MCF 10A (cell line): ENCODE measurements around the gene PPP4R2. TPM values are rescaled to one million over a fixed set of nuclear protein-coding genes. Genes with fewer than 3 reads are reported as not detected.

Experiments
- BruUV-seq: library from RNA; stranded (reverse); fragments of 400-500 nt; replicated peaks from 2 replicates; lab custom pipeline; 2021; lab: Mats Ljungman, UMichigan
- CTCF ChIA-PET: fragments of 300-600 bp; sonication (Branson Sonifier 250); formaldehyde crosslinking; extraction: SDS; loops from one replicate; lab custom pipeline; 2021; ENCODE audit warnings: antibody characterized with exemption, inconsistent platforms; lab: Yijun Ruan, JAX
- POLR2A ChIA-PET: fragments of 300-600, 350-650 bp; sonication (Branson Sonifier 250); formaldehyde crosslinking; extraction: SDS; loops from one replicate; lab custom pipeline; 2020; ENCODE audit warnings: antibody characterized with exemption, inconsistent platforms; lab: Yijun Ruan, JAX
- DNase-seq: peaks from one replicate; pipeline ENCODE4 v3.0.0-alpha.2; 2018; ENCODE audit not compliant: unreplicated experiment
- H3K27ac Mint-ChIP-seq: one replicate; pipeline ENCODE4 v1.8.0; 2022; ENCODE audit warnings: mild to moderate bottlenecking, low read depth, mixed read lengths; ENCODE audit not compliant: unreplicated experiment
- H3K27me3 Mint-ChIP-seq: one replicate; pipeline ENCODE4 v1.8.0; 2022; ENCODE audit warnings: mixed read lengths; ENCODE audit not compliant: insufficient read depth, unreplicated experiment
- H3K36me3 Mint-ChIP-seq: one replicate; pipeline ENCODE4 v1.8.0; 2022; ENCODE audit warnings: mild to moderate bottlenecking, moderate library complexity, mixed read lengths; ENCODE audit not compliant: insufficient read depth, unreplicated experiment
- H3K4me1 Mint-ChIP-seq: one replicate; pipeline ENCODE4 v1.8.0; 2022; ENCODE audit warnings: mixed read lengths; ENCODE audit not compliant: insufficient read depth, unreplicated experiment
- H3K4me3 Mint-ChIP-seq: one replicate; pipeline ENCODE4 v1.8.0; 2022; ENCODE audit warnings: mild to moderate bottlenecking, moderate library complexity, mixed read lengths; ENCODE audit not compliant: unreplicated experiment
- H3K9me3 Mint-ChIP-seq: one replicate; pipeline ENCODE4 v1.8.0; 2022; ENCODE audit warnings: mixed read lengths; ENCODE audit not compliant: unreplicated experiment
- CTCF ChIP-seq: fragments of 200-600 bp; IDR thresholded peaks from one replicate; pipeline ENCODE4 v1.8.0; 2022; ENCODE audit warnings: antibody characterized with exemption, mild to moderate bottlenecking; ENCODE audit not compliant: unreplicated experiment
- intact Hi-C: fragments of 100-400 bp; cut with micrococcal nuclease; formaldehyde crosslinking; loops from 2 replicates; pipeline ENCODE4 v1.14.1; 2022
- total RNA-seq: library from RNA; stranded (reverse); gene quantifications from 2 replicates; pipeline ENCODE4 v1.2.3, GENCODE V29; 2022

The PPP4R2 gene
- total RNA-seq, 1 experiment from 2014 or later, result 105 TPM

DNA sequence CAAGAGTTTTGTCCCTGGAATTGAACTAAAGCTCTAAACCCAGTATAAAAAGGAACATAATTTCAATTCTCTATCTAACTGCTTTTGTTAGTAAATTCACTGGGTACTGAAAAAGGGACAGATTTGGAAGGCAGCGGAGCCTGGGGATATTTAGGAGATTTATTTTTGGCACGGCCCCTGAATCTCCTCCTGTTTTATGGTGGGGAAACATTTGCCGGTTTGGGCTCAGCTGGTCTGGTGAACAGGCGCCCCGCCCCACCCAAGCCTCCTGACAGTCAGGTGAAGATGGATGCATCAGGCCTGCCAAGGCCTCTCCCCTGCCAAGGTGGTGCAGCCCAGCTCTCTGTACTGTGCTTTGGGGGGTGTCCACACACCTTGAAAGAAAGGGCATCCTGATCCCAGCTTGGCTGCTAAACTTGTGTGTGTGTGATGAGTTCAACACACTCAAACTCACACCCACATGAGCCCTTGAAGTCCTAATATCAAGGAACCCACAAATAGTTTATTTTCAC is 111.1 kb downstream of the PPP4R2 start:
- intact Hi-C loops, result no loop called here
- H3K27ac Mint-ChIP-seq, result no peak overlapping the region
- ChIA-PET POLR2A (no interaction called here), CTCF (interaction anchor here (0.6 to 1.8 kb wide), 6 partner anchors 12 to 395 kb away, joined by 3 to 7 read pairs (median 3); no protein-coding TSS in a partner anchor)
- H3K4me3 Mint-ChIP-seq, result no peak overlapping the region
- no peaks in the 10 kb centered on the region for H3K9me3 Mint-ChIP-seq
- no peaks in the 10 kb centered on the region for H3K36me3 Mint-ChIP-seq
- H3K27me3 Mint-ChIP-seq, result peaks cover 19% of the 10 kb centered on the region
- no peak for DNase-seq
- TF ChIP-seq CTCF, result no peak
- BruUV-seq, result no TSS peak
- H3K4me1 Mint-ChIP-seq, result no peaks in the 10 kb centered on the region

DNA sequence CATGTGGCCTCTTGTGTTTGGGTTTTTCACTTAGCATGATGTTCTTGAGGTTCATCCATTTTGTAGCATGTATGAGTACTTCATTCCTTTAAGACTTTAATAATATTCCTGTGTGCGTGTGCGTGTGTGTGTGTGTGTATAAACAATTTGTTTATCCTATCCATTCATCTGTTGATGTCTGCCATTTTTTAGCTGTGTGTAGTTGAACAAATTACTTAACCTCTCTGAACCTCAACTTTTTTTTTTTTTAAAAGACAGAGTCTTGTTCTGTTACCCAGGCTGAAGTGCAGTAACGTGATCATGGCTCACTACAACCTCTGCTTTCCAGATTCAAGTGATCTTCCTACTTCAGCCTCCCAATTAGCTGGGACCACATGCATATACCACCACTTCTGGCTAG is 112.1 kb downstream of the PPP4R2 start:
- BruUV-seq, result no TSS peak
- Mint-ChIP-seq H3K27me3 (peaks cover 19% of the 10 kb centered on the region), H3K4me1 (no peaks in the 10 kb centered on the region), H3K9me3 (no peaks in the 10 kb centered on the region), H3K36me3 (no peaks in the 10 kb centered on the region), H3K27ac (no peak overlapping the region), H3K4me3 (no peak overlapping the region)
- ChIA-PET POLR2A (no interaction called here), CTCF (interaction anchor here (0.7 to 1.8 kb wide), 8 partner anchors 8 to 394 kb away, joined by 3 to 7 read pairs (median 3); no protein-coding TSS in a partner anchor)
- no peak for TF ChIP-seq CTCF
- intact Hi-C loops, result no loop called here
- no peak for DNase-seq

DNA sequence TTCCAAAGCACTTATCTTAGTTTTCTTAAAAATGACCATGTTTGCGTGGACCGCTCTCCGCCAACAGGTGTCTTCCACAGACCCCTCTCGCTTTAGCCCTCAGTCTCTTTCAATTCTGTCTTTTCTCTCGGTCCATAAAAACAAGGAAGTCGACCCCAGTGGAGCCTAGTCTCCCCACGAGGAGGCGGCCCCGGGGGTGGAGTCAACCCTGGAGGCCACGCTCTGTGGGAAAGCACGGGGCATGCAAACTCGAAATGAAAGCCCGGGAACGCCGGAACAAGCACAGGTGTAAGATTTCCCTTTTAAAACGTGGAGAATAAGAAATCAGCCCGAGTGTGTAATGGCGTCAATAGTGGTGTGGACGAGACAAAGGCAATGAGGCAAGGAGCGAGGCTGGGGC is 113.9 kb downstream of the PPP4R2 start:
- TF ChIP-seq CTCF, result no peak
- Mint-ChIP-seq H3K27ac (no peak overlapping the region), H3K4me3 (no peak overlapping the region), H3K4me1 (no peaks in the 10 kb centered on the region), H3K9me3 (no peaks in the 10 kb centered on the region), H3K36me3 (no peaks in the 10 kb centered on the region), H3K27me3 (peaks cover 19% of the 10 kb centered on the region)
- ChIA-PET CTCF (interaction anchor here (0.7 to 1.6 kb wide), 3 partner anchors 15 to 392 kb away, joined by 3 to 5 read pairs (median 3); no protein-coding TSS in a partner anchor), POLR2A (no interaction called here)
- intact Hi-C loops, result no loop called here
- BruUV-seq, result no TSS peak
- DNase-seq, result no peak

DNA sequence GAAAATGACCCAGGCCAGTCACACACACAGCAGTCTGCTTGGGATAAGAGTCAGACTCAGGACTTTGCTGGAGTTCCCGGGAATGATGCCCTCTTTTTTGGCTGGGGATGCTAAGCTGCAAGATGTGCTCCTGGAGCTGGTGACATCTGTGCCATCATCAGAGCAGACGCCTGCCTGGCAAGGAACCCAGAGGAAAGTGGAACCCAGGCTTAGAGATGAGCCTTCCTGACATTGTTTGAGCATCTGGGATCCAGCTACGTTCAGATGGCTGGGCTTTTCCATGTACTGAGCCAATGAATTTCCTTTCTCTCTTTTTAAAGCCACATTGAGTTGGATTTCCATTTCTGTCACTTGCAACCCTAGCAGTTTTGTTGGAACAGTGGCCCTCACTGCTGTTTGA is 118.1 kb downstream of the PPP4R2 start:
- Mint-ChIP-seq H3K27ac (no peak overlapping the region), H3K9me3 (no peaks in the 10 kb centered on the region), H3K27me3 (peaks cover 19% of the 10 kb centered on the region), H3K36me3 (no peaks in the 10 kb centered on the region), H3K4me1 (no peaks in the 10 kb centered on the region), H3K4me3 (no peak overlapping the region)
- POLR2A ChIA-PET, result no interaction called here
- CTCF ChIA-PET, result interaction anchor here (1.0 to 2.0 kb wide), 5 partner anchors 9 to 331 kb away, joined by 3 to 7 read pairs (median 6); no protein-coding TSS in a partner anchor
- no TSS peak for BruUV-seq
- no peak for TF ChIP-seq CTCF
- DNase-seq, result no peak
- intact Hi-C loops, result no loop called here
